ENCODE results near the gene TVP23A. TPM values are rescaled to one million over a fixed set of nuclear protein-coding genes. Genes with fewer than 3 reads are reported as not detected.

Gene TVP23A
- total RNA-seq, 1 experiment from 2014 or later: 3.1 TPM

DNA sequence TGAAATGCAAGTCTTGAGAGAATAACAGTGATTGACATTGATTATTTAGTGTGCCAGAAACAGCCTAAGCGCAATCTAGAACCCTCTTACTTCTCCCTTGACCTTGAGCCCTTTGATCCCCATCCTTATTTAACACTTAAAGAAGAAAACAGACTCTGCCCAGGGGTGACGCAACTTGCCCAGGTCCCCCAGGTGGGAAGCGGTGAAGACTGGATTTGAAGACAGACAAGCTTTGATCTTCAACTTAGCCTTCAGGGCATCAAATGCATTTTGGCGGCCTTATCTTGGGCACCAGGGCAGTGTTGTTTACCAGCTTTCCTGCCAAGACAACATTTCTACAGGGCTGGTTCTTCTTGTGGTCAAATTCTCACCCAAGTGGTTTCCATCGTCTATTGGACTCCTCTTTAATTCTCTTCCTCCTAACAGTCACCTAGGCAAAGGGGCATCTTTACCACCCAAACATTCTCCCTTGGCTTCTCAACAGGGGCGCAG, 49.6 kb upstream of the TVP23A start:
- Histone ChIP-seq H3K27me3 (ENCODE audit: insufficient read depth, low read length) (no peaks in the 10 kb centered on the region), H2BK120ac (ENCODE audit: low read depth, low read length, poor library complexity, severe bottlenecking) (no peak overlapping the region), H2BK12ac (ENCODE audit: insufficient read length, low read depth, low read length) (no peak overlapping the region), H3K79me2 (ENCODE audit: insufficient read depth, low read length) (no peaks in the 10 kb centered on the region), H3K4ac (ENCODE audit: low read depth, low read length) (no peak overlapping the region), H3K14ac (ENCODE audit: insufficient read depth, low read length) (no peak overlapping the region; the same call in 1 of the 2 replicates), H3K18ac (ENCODE audit: insufficient read length, low read depth, low read length) (no peak overlapping the region), H4K91ac (ENCODE audit: insufficient read length, low read depth, low read length) (no peak overlapping the region), H2BK20ac (ENCODE audit: low read depth, low read length, poor library complexity, severe bottlenecking) (no peak overlapping the region), H3T11ph (ENCODE audit: low read length) (no peak overlapping the region), H3K27ac (ENCODE audit: insufficient read length, low read depth, low read length) (no peak overlapping the region), H3K56ac (ENCODE audit: insufficient read length, low read depth, low read length) (no peak overlapping the region), H3K9me3 (ENCODE audit: control insufficient read depth, low read depth, low read length) (no peaks in the 10 kb centered on the region), H3K4me1 (ENCODE audit: insufficient read depth, low read length) (no peaks in the 10 kb centered on the region; the same call in 1 of the 2 replicates), H4K5ac (ENCODE audit: insufficient read length, low read depth, low read length) (no peak overlapping the region), H2BK15ac (ENCODE audit: low read depth, low read length) (no peak overlapping the region), H2AK5ac (ENCODE audit: insufficient read length, low read length) (no peak overlapping the region), H2BK5ac (ENCODE audit: insufficient read length, low read length) (no peak overlapping the region), H3K9ac (ENCODE audit: extremely low read depth, insufficient read length, low read length) (no peak overlapping the region), H4K20me1 (ENCODE audit: control insufficient read depth, insufficient read depth, insufficient read length) (no peaks in the 10 kb centered on the region), H3K23ac (ENCODE audit: insufficient read length, low read depth, low read length) (no peak overlapping the region), H3K4me2 (ENCODE audit: insufficient read depth, insufficient read length, low read length) (no peak overlapping the region), H3K23me2 (ENCODE audit: insufficient read length, low read depth, low read length, poor library complexity, severe bottlenecking) (no peaks in the 10 kb centered on the region), H4K8ac (replicated peaks; ENCODE audit: insufficient read length, low read depth, low read length) (no peak overlapping the region), H3K79me1 (ENCODE audit: insufficient read depth, low read depth, low read length, poor library complexity, severe bottlenecking) (no peaks in the 10 kb centered on the region), H2AFZ (ENCODE audit: low read length) (no peak overlapping the region)
- Mint-ChIP-seq H3K27ac (peak overlapping the region in 1 of 3 experiments; percentile 68; a peak in 1 of 7 replicates), H3K36me3 (ENCODE audit: insufficient read depth in 1 of 3, low read depth in 3 of 3) (no peaks in the 10 kb centered on the region), H3K9me3 (no peaks in the 10 kb centered on the region), H3K27me3 (ENCODE audit: low read depth) (peaks cover 15% of the 10 kb centered on the region), H3K4me1 (peaks cover 15 to 24% of the 10 kb centered on the region in 2 experiments), H3K4me3 (no peak overlapping the region)
- DNase-seq: no peak
- WGBS (ENCODE audit: extremely low coverage, insufficient read length, low lambda C conversion rate): no CpG with 5 or more reads among the region's 6 CpGs
- TF ChIP-seq, protein P1, sequence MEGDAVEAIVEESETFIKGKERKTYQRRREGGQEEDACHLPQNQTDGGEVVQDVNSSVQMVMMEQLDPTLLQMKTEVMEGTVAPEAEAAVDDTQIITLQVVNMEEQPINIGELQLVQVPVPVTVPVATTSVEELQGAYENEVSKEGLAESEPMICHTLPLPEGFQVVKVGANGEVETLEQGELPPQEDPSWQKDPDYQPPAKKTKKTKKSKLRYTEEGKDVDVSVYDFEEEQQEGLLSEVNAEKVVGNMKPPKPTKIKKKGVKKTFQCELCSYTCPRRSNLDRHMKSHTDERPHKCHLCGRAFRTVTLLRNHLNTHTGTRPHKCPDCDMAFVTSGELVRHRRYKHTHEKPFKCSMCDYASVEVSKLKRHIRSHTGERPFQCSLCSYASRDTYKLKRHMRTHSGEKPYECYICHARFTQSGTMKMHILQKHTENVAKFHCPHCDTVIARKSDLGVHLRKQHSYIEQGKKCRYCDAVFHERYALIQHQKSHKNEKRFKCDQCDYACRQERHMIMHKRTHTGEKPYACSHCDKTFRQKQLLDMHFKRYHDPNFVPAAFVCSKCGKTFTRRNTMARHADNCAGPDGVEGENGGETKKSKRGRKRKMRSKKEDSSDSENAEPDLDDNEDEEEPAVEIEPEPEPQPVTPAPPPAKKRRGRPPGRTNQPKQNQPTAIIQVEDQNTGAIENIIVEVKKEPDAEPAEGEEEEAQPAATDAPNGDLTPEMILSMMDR (conservative IDR thresholded peaks at IDR 0.05): no peak
